ENCODE results near the gene IL9R.

- TF ChIP-seq CTCF (IDR thresholded peaks at IDR 0.05), result no peak
- TF ChIP-seq POLR2A (IDR thresholded peaks at IDR 0.05), result no peak
Measured at GRCh38 chrX:155985208-155985607, 12.3 kb upstream of the IL9R start.
